CD8-positive, alpha-beta memory T cell (primary cell): Measurements from ENCODE around the gene PIGL. TPM values are rescaled to one million over a fixed set of nuclear protein-coding genes. Genes with fewer than 3 reads are reported as not detected.
A peak's percentile ranks its signal among the peaks of the same experiment; 100 is the strongest.
"Not testable (repeated sequence)": the region's sequence is repeated elsewhere in the genome, so short reads cannot be mapped to it uniquely, and the experiment has no call there.

ENCODE experiments used
- CTCF ChIA-PET: fragments of 350-600 bp; sonication (Branson Sonifier 250); formaldehyde crosslinking; loops from one replicate; lab custom pipeline; 2021; ENCODE audit warnings: antibody characterized with exemption; lab: Charles Lee
- POLR2A ChIA-PET: fragments of 350-600 bp; sonication (Branson Sonifier 250); formaldehyde crosslinking; loops from one replicate; lab custom pipeline; 2021; ENCODE audit warnings: antibody characterized with exemption; lab: Charles Lee
- DNase-seq, 5 donors: peaks; one replicate each; pipeline versions ENCODE4 v3.0.0 to v3.0.0-alpha.2; 2020 to 2022; ENCODE audit warnings: mixed read lengths in 1 of 5
- H3K27ac ChIP-seq: one replicate; pipeline ENCODE4 v1.7.0; 2013; ENCODE audit warnings: low read depth, mild to moderate bottlenecking, low read length, moderate library complexity
- H3K27me3 ChIP-seq: 2 replicates; pipeline ENCODE4 v1.7.0; 2013; ENCODE audit warnings: low read length, mild to moderate bottlenecking; ENCODE audit not compliant: insufficient read depth, poor library complexity, severe bottlenecking
- H3K36me3 ChIP-seq: 2 replicates; pipeline ENCODE4 v1.7.0; 2013; ENCODE audit warnings: mild to moderate bottlenecking, low read length, moderate library complexity; ENCODE audit not compliant: insufficient read depth
- H3K4me1 ChIP-seq: 2 replicates; pipeline ENCODE4 v1.7.0; 2013; ENCODE audit warnings: mild to moderate bottlenecking, low read length, moderate library complexity; ENCODE audit not compliant: insufficient read depth
- H3K4me3 ChIP-seq: 2 replicates; pipeline ENCODE4 v1.7.0; 2013; ENCODE audit warnings: mild to moderate bottlenecking, low read length
- H3K9me3 ChIP-seq: 2 replicates; pipeline ENCODE4 v1.7.0; 2013; ENCODE audit warnings: mild to moderate bottlenecking, low read length
- H3K27ac Mint-ChIP-seq, 8 donors: one replicate each; pipeline ENCODE4 v1.8.0; 2020 to 2021; ENCODE audit warnings: mixed read lengths in 8 of 8, mild to moderate bottlenecking in 6 of 8, inconsistent platforms in 3 of 8, moderate library complexity in 3 of 8
- H3K27me3 Mint-ChIP-seq, 2 donors: one replicate each; pipeline ENCODE4 v1.8.0; 2020 to 2021; ENCODE audit warnings: mixed read lengths in 2 of 2, mild to moderate bottlenecking in 1 of 2, moderate library complexity in 1 of 2
- H3K36me3 Mint-ChIP-seq, 3 donors: one replicate each; pipeline ENCODE4 v1.8.0; 2020 to 2021; ENCODE audit warnings: mixed read lengths in 3 of 3, inconsistent platforms in 1 of 3, mild to moderate bottlenecking in 1 of 3
- H3K4me1 Mint-ChIP-seq, 3 donors: one replicate each; pipeline ENCODE4 v1.8.0; 2020 to 2021; ENCODE audit warnings: mixed read lengths in 3 of 3, inconsistent platforms in 1 of 3, mild to moderate bottlenecking in 1 of 3
- H3K4me3 Mint-ChIP-seq, 7 donors: one replicate each; pipeline ENCODE4 v1.8.0; 2020 to 2021; ENCODE audit warnings: mixed read lengths in 7 of 7, mild to moderate bottlenecking in 6 of 7, moderate library complexity in 4 of 7, inconsistent platforms in 2 of 7
- H3K9me3 Mint-ChIP-seq, 5 donors: one replicate each; pipeline ENCODE4 v1.8.0; 2020 to 2022; ENCODE audit warnings: mixed read lengths in 5 of 5, mild to moderate bottlenecking in 3 of 5, moderate library complexity in 2 of 5, inconsistent platforms in 1 of 5
- polyA plus RNA-seq: library from polyadenylated mRNA; unstranded; fragments of 300-500 nt; fragmentation: Illumina TruSeq; gene quantifications from one replicate; pipeline ENCODE4 v1.2.3, GENCODE V29; 2021
- total RNA-seq, 2 experiments: library from RNA; stranded (reverse); gene quantifications; one replicate each; pipeline ENCODE4 v1.2.3, GENCODE V29; 2021

The PIGL gene
- total and polyA plus RNA-seq, 3 experiments from 2014 or later = 12.9 to 27.1 (median 26.3) TPM

GRCh38 chr17:16287563-16288027 lies 70.6 kb downstream of the PIGL start:
- H3K36me3 Mint-ChIP-seq = peaks cover 0 to 5% (median 2%) of the 10 kb centered on the region in 3 donors
- peak overlapping the region; percentile 16 to 84 (median 72) for H3K4me3 Mint-ChIP-seq
- Histone ChIP-seq H3K4me3 (peak overlapping the region; percentile 24), H3K36me3 (no peaks in the 10 kb centered on the region), H3K4me1 (peaks cover 50% of the 10 kb centered on the region), H3K9me3 (no peaks in the 10 kb centered on the region), H3K27me3 (no peaks in the 10 kb centered on the region), H3K27ac (peak overlapping the region; percentile 81)
- H3K9me3 Mint-ChIP-seq = no peaks in the 10 kb centered on the region
- peak overlapping the region; percentile 93 to 99 (median 98) for H3K27ac Mint-ChIP-seq
- no peaks in the 10 kb centered on the region for H3K27me3 Mint-ChIP-seq
- DNase-seq = peak in 2 of 5 donors; percentile 15 to 33
- ChIA-PET CTCF (interaction anchor here (0.9 to 1.9 kb wide), 2 partner anchors 17 to 72 kb away, joined by 3 to 4 read pairs; partner anchors contain the start of gene NCOR1), POLR2A (no interaction called here)
- peaks cover 45 to 53% (median 53%) of the 10 kb centered on the region in 3 donors for H3K4me1 Mint-ChIP-seq

GRCh38 chr17:16288860-16289571 lies 72.0 kb downstream of the PIGL start:
- Mint-ChIP-seq H3K4me1 (peaks cover 45 to 53% (median 53%) of the 10 kb centered on the region in 3 donors), H3K27me3 (no peaks in the 10 kb centered on the region), H3K9me3 (no peaks in the 10 kb centered on the region), H3K27ac (peak overlapping the region; percentile 34 to 99 (median 90)), H3K36me3 (peaks cover 0 to 5% (median 4%) of the 10 kb centered on the region in 3 donors), H3K4me3 (peak overlapping the region in 5 of 7 donors; percentile 13 to 72 (median 41))
- H3K9me3 ChIP-seq = no peaks in the 10 kb centered on the region
- H3K4me3 ChIP-seq = no peak overlapping the region
- ChIA-PET CTCF (interaction anchor here (1.7 to 2.5 kb wide), 2 partner anchors 75 to 296 kb away, joined by 3 to 6 read pairs; no protein-coding TSS in a partner anchor), POLR2A (no interaction called here)
- H3K27ac ChIP-seq = no peak overlapping the region
- DNase-seq = no peak
- peaks cover 50% of the 10 kb centered on the region for H3K4me1 ChIP-seq
- H3K27me3 ChIP-seq = no peaks in the 10 kb centered on the region
- no peaks in the 10 kb centered on the region for H3K36me3 ChIP-seq

- no peaks in the 10 kb centered on the region for H3K27me3 Mint-ChIP-seq
- peaks cover 12 to 24% (median 24%) of the 10 kb centered on the region in 3 donors for H3K4me1 Mint-ChIP-seq
- Histone ChIP-seq H3K9me3 (no peaks in the 10 kb centered on the region), H3K36me3 (no peaks in the 10 kb centered on the region), H3K27me3 (no peaks in the 10 kb centered on the region), H3K27ac (no peak overlapping the region), H3K4me3 (no peak overlapping the region), H3K4me1 (peaks cover 20% of the 10 kb centered on the region)
- H3K36me3 Mint-ChIP-seq = peaks cover 0 to 4% (median 3%) of the 10 kb centered on the region in 3 donors
- DNase-seq = no peak
- H3K27ac Mint-ChIP-seq = no peak overlapping the region
- no peak overlapping the region for H3K4me3 Mint-ChIP-seq
- ChIA-PET CTCF (interaction anchor here (1.3 to 1.7 kb wide), 2 partner anchors 10 to 70 kb away, joined by 4 to 8 read pairs; no protein-coding TSS in a partner anchor), POLR2A (no interaction called here)
- H3K9me3 Mint-ChIP-seq = no peaks in the 10 kb centered on the region
These were observed 76.9 kb downstream of the PIGL start for GRCh38 chr17:16293931-16294330.

GRCh38 chr17:16294560-16294959 lies 77.5 kb downstream of the PIGL start:
- H3K27ac ChIP-seq = no peak overlapping the region
- DNase-seq = no peak
- H3K27ac Mint-ChIP-seq = no peak overlapping the region
- H3K9me3 ChIP-seq = no peaks in the 10 kb centered on the region
- no peaks in the 10 kb centered on the region for H3K27me3 Mint-ChIP-seq
- H3K36me3 ChIP-seq = no peaks in the 10 kb centered on the region
- ChIA-PET CTCF (interaction anchor here (1.3 to 1.7 kb wide), 2 partner anchors 9 to 69 kb away, joined by 4 to 8 read pairs; no protein-coding TSS in a partner anchor), POLR2A (no interaction called here)
- H3K9me3 Mint-ChIP-seq = no peaks in the 10 kb centered on the region
- H3K4me3 Mint-ChIP-seq = no peak overlapping the region
- no peak overlapping the region for H3K4me3 ChIP-seq
- peaks cover 0 to 4% (median 3%) of the 10 kb centered on the region in 3 donors for H3K36me3 Mint-ChIP-seq
- peaks cover 14% of the 10 kb centered on the region for H3K4me1 ChIP-seq
- peaks cover 8 to 20% (median 19%) of the 10 kb centered on the region in 3 donors for H3K4me1 Mint-ChIP-seq
- H3K27me3 ChIP-seq = no peaks in the 10 kb centered on the region

- DNase-seq, H3K27me3 Mint-ChIP-seq, H3K27ac ChIP-seq, H3K27ac Mint-ChIP-seq, H3K36me3 ChIP-seq, H3K9me3 Mint-ChIP-seq, H3K9me3 ChIP-seq, H3K27me3 ChIP-seq, H3K4me3 Mint-ChIP-seq, POLR2A ChIA-PET, H3K4me3 ChIP-seq: not testable (repeated sequence)
- H3K36me3 Mint-ChIP-seq = peaks cover 0 to 13% (median 4%) of the 10 kb centered on the region in 3 donors
- CTCF ChIA-PET = interaction anchor here (1.0 to 1.4 kb wide), 2 partner anchors 10 to 67 kb away, joined by 4 to 5 read pairs; no protein-coding TSS in a partner anchor
- peaks cover 13% of the 10 kb centered on the region for H3K4me1 ChIP-seq
- peaks cover 5 to 25% (median 21%) of the 10 kb centered on the region in 3 donors for H3K4me1 Mint-ChIP-seq
These were observed 79.1 kb downstream of the PIGL start for GRCh38 chr17:16296072-16296471.

GRCh38 chr17:16297367-16298139 lies 80.5 kb downstream of the PIGL start:
- H3K9me3 ChIP-seq = no peaks in the 10 kb centered on the region
- ChIA-PET POLR2A (no interaction called here), CTCF (no interaction called here)
- H3K4me3 Mint-ChIP-seq = no peak overlapping the region
- H3K4me3 ChIP-seq = no peak overlapping the region
- no peaks in the 10 kb centered on the region for H3K36me3 ChIP-seq
- peaks cover 13% of the 10 kb centered on the region for H3K4me1 ChIP-seq
- peaks cover 3 to 22% (median 6%) of the 10 kb centered on the region in 3 donors for H3K36me3 Mint-ChIP-seq
- DNase-seq = no peak
- no peaks in the 10 kb centered on the region for H3K9me3 Mint-ChIP-seq
- H3K27ac ChIP-seq = no peak overlapping the region
- H3K27ac Mint-ChIP-seq = peak overlapping the region in 2 of 8 donors; percentile 17 to 42
- H3K27me3 Mint-ChIP-seq = no peaks in the 10 kb centered on the region
- peaks cover 5 to 25% (median 21%) of the 10 kb centered on the region in 3 donors for H3K4me1 Mint-ChIP-seq
- no peaks in the 10 kb centered on the region for H3K27me3 ChIP-seq

- no peaks in the 10 kb centered on the region for H3K27me3 ChIP-seq
- H3K36me3 ChIP-seq = no peaks in the 10 kb centered on the region
- Mint-ChIP-seq H3K9me3 (no peaks in the 10 kb centered on the region), H3K4me3 (no peak overlapping the region), H3K27me3 (no peaks in the 10 kb centered on the region), H3K36me3 (peaks cover 3 to 28% (median 5%) of the 10 kb centered on the region in 3 donors), H3K4me1 (peaks cover 5 to 25% (median 21%) of the 10 kb centered on the region in 3 donors), H3K27ac (peak overlapping the region in 4 of 8 donors; percentile 43 to 75 (median 53))
- no peak for DNase-seq
- no peak overlapping the region for H3K4me3 ChIP-seq
- no peak overlapping the region for H3K27ac ChIP-seq
- no peaks in the 10 kb centered on the region for H3K9me3 ChIP-seq
- ChIA-PET CTCF (no interaction called here), POLR2A (no interaction called here)
- peaks cover 13% of the 10 kb centered on the region for H3K4me1 ChIP-seq
These were observed 81.2 kb downstream of the PIGL start for GRCh38 chr17:16298140-16298662.
